Body of pancreas (tissue), 4 donors: ENCODE measurements around the gene NCS1. TPM values are rescaled to one million over a fixed set of nuclear protein-coding genes. Genes with fewer than 3 reads are reported as not detected.

Experiments used
- ATAC-seq: fragments of 150-250 bp; one replicate; pipeline ENCODE4 v1.9.1; 2016
- DNase-seq, 4 donors: peaks; one replicate each; pipeline ENCODE4 v3.0.0-alpha.2; 2019
- H3K27ac ChIP-seq, 4 donors: fragments of 200-600 bp; sonication (generic); 1 replicate in 3 of 4; 2 replicates in 1 of 4; pipeline versions ENCODE4 v1.5.1 to v1.6.1; 2016 to 2019; ENCODE audit warnings: mild to moderate bottlenecking in 1 of 4, mixed read lengths in 1 of 4, moderate library complexity in 1 of 4
- H3K27me3 ChIP-seq, 2 donors: fragments of 200-600 bp; sonication (generic); one replicate each; pipeline ENCODE4 v1.6.0; 2016; ENCODE audit warnings: mild to moderate bottlenecking in 1 of 2
- H3K36me3 ChIP-seq, 2 donors: fragments of 200-600 bp; sonication (generic); replicated peaks in 1 of 2; 2 replicates each; pipeline ENCODE4 v1.5.1; 2016; ENCODE audit warnings: low read depth in 2 of 2; ENCODE audit not compliant: insufficient read depth in 1 of 2
- H3K4me1 ChIP-seq: fragments of 200-600 bp; sonication (generic); one replicate; pipeline ENCODE4 v1.6.0; 2016
- H3K4me3 ChIP-seq, 2 donors: fragments of 200-600 bp; sonication (generic); 1 replicate in 1 of 2; 2 replicates in 1 of 2; pipeline ENCODE4 v1.5.1; 2016 to 2019
- H3K9me3 ChIP-seq, 3 donors: fragments of 200-600 bp; sonication (generic); 1 replicate in 2 of 3; 2 replicates in 1 of 3; pipeline ENCODE4 v1.5.1; 2016
- POLR2A ChIP-seq, 3 donors: fragments of 450-650 bp; IDR thresholded peaks; one replicate each; pipeline ENCODE4 v1.6.1; 2016; ENCODE audit warnings: antibody characterized with exemption in 3 of 3, mild to moderate bottlenecking in 2 of 3
- WGBS, 2 donors: methylation state at CpG; one replicate each; pipeline ENCODE4 v1.1.5; 2017; 5-methylcytosine and 5-hydroxymethylcytosine counted together
- intact Hi-C: fragments of 100-400 bp; cut with DNase I; formaldehyde crosslinking; loops from one replicate; pipeline ENCODE4 v1.15.1; 2023
- total RNA-seq, 2 donors: library from RNA; depleted of rRNA; stranded (reverse); fragments of >200 nt; gene quantifications; one replicate each; pipeline ENCODE4 v1.1.0, GENCODE V29; 2016
- TF ChIP-seq, protein P1 (sequence below), 7 experiments: fragments of 450-650 bp in 4 of 7; fragments of 200-600 bp in 3 of 7; sonication (generic) in 3 of 7; IDR thresholded peaks; one replicate each; pipeline ENCODE4 v1.5.1; 2016 to 2019; ENCODE audit warnings: antibody characterized with exemption in 7 of 7

NCS1 gene
- total RNA-seq, 2 donors from 2014 or later = 3.9 to 4.3 TPM

DNA sequence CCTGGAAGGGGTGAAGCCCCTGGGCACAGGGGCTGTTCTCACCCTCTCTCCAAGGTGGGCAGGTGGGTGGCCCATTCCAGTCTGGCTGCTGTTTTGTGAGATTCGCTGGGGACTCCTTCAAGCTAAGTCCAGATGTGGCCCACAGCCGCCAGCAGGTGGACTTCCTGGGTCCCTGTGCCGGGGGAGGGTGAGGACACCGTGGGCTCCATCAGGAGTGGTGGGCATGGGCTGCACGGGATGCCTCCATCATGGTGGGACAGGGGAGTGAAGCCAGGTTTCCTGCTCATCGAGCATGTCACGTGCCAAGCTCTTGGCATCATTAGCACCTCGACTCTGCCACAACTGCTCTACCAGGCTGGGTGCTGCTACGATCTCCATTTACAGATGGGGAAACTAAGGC lies 1.8 kb downstream of the NCS1 start:
- H3K4me1 ChIP-seq = peaks cover 18% of the 10 kb centered on the region
- H3K36me3 ChIP-seq = no peaks in the 10 kb centered on the region
- WGBS, 2 donors = 93 to 94% methylated on average over 5 to 9 of the region's 9 CpGs
- ATAC-seq (no peak), DNase-seq (no peak)
- intact Hi-C loops = no loop called here
- no peak overlapping the region for H3K4me3 ChIP-seq
- no peaks in the 10 kb centered on the region for H3K27me3 ChIP-seq
- TF ChIP-seq POLR2A (IDR thresholded peaks at IDR 0.05) = no peak
- TF ChIP-seq, protein P1, sequence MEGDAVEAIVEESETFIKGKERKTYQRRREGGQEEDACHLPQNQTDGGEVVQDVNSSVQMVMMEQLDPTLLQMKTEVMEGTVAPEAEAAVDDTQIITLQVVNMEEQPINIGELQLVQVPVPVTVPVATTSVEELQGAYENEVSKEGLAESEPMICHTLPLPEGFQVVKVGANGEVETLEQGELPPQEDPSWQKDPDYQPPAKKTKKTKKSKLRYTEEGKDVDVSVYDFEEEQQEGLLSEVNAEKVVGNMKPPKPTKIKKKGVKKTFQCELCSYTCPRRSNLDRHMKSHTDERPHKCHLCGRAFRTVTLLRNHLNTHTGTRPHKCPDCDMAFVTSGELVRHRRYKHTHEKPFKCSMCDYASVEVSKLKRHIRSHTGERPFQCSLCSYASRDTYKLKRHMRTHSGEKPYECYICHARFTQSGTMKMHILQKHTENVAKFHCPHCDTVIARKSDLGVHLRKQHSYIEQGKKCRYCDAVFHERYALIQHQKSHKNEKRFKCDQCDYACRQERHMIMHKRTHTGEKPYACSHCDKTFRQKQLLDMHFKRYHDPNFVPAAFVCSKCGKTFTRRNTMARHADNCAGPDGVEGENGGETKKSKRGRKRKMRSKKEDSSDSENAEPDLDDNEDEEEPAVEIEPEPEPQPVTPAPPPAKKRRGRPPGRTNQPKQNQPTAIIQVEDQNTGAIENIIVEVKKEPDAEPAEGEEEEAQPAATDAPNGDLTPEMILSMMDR (IDR thresholded peaks at IDR 0.05) = no peak
- no peak overlapping the region for H3K27ac ChIP-seq
- H3K9me3 ChIP-seq = no peaks in the 10 kb centered on the region

DNA sequence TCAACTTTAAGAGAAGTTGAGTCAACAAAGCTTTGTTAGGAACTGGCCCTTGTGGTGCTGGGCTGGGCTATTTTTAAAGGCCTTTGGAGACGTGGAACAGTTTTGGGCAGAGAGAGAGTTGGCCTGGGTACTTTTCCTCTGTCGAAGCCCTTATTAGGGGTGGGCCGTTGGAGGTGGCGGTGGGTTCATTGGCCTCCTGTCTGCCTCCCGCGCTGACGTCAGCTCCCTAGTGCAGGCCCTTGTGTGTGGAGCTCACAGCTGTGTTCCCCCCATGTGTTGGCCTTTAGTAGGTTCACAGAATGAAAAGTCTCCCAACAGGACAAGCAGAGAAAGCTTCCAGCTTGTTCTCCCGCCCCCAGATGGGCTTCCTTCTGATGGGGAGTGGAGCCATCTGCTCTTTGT lies 2.7 kb downstream of the NCS1 start:
- no peak for ATAC-seq
- intact Hi-C loops = no loop called here

DNA sequence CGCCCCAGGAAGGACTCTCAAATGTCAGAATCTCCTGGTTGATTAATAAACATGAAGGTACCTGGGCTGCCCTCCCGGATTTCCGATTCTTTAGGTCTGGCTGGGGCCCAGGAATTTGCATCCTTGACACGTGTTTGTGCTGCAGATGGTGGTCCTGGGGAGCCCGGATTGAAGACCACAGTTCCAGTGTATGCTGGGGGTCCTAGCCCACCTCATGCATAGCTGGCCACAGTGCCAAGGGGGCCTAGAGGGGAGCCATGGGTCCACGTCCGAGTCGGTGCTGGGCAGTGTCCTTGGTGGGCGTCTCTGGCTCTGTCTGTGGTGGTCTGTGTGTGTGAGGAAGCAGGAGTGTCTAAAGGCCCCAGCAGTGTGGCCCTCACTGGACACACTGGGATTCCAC lies 3.2 kb downstream of the NCS1 start:
- Histone ChIP-seq H3K27ac (no peak overlapping the region), H3K9me3 (no peaks in the 10 kb centered on the region), H3K4me3 (no peak overlapping the region), H3K27me3 (no peaks in the 10 kb centered on the region), H3K4me1 (peaks cover 18% of the 10 kb centered on the region), H3K36me3 (no peaks in the 10 kb centered on the region)
- TF ChIP-seq, protein P1 (IDR thresholded peaks at IDR 0.05) = no peak
- no peak for TF ChIP-seq POLR2A (IDR thresholded peaks at IDR 0.05)
- intact Hi-C loops = no loop called here
- DNase-seq (no peak), ATAC-seq (no peak)
- 70 to 83% methylated on average over 5 to 9 of the region's 9 CpGs for WGBS, 2 donors

More for the DNA sequence above, 2.7 kb downstream of the NCS1 start:
- H3K4me1 ChIP-seq = peaks cover 18% of the 10 kb centered on the region
- H3K36me3 ChIP-seq = no peaks in the 10 kb centered on the region
- 77 to 89% methylated on average over 8 of the region's 8 CpGs for WGBS, 2 donors
- H3K27ac ChIP-seq = no peak overlapping the region
- no peaks in the 10 kb centered on the region for H3K9me3 ChIP-seq
- TF ChIP-seq POLR2A (IDR thresholded peaks at IDR 0.05) = no peak
- TF ChIP-seq, protein P1 (IDR thresholded peaks at IDR 0.05) = no peak
- no peak overlapping the region for H3K4me3 ChIP-seq
- H3K27me3 ChIP-seq = no peaks in the 10 kb centered on the region
- DNase-seq = no peak

DNA sequence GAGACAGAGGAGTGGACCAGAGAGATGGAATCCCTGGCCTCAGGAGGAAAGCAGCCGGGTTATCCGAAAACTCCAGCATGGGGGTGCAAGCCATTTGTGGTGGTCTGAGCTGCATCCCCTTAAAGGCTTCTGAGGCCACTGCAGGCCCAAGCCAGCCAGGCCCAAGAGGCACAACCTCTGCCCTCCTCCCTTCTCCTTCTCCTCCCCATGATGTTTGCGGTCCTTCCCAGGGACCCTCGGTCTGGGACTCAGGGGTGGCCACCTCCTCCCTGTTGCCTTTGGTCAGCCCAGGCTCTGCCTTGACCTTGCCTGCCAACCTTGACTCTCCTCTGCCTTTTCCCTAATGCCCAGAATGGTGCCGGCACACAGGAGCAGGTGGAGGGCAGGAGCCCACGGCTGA lies 4.6 kb downstream of the NCS1 start:
- ATAC-seq (no peak), DNase-seq (no peak)
- WGBS, 2 donors = 88 to 96% methylated on average over 3 to 5 of the region's 6 CpGs
- Histone ChIP-seq H3K4me1 (peaks cover 14% of the 10 kb centered on the region), H3K4me3 (no peak overlapping the region), H3K27ac (no peak overlapping the region), H3K27me3 (no peaks in the 10 kb centered on the region), H3K9me3 (no peaks in the 10 kb centered on the region), H3K36me3 (no peaks in the 10 kb centered on the region)
- intact Hi-C loops = no loop called here
- no peak for TF ChIP-seq POLR2A (IDR thresholded peaks at IDR 0.05)
- TF ChIP-seq, protein P1 (IDR thresholded peaks at IDR 0.05) = no peak
